ENCODE results near the gene MICAL3.

DNA sequence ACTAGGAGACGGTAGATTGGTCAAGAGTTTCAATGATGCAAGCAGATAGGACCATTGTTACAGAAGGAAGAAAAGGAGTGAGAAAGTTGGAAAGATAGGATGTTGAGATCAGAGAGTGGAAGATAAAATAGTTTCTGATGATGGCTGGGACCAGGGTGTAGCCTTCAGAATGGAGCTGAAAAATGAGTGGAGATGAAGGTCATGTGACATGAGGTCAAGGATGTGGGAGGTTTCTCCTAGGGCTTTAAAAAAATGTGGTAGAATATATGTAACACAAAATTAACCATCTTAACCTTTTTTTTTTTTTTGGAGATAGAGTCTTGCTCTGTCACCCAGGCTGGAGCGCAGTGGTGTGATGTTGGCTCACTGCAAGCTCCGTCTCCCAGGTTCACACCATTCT lies 35.1 kb upstream of the MICAL3 start:
- TF ChIP-seq, protein P1, sequence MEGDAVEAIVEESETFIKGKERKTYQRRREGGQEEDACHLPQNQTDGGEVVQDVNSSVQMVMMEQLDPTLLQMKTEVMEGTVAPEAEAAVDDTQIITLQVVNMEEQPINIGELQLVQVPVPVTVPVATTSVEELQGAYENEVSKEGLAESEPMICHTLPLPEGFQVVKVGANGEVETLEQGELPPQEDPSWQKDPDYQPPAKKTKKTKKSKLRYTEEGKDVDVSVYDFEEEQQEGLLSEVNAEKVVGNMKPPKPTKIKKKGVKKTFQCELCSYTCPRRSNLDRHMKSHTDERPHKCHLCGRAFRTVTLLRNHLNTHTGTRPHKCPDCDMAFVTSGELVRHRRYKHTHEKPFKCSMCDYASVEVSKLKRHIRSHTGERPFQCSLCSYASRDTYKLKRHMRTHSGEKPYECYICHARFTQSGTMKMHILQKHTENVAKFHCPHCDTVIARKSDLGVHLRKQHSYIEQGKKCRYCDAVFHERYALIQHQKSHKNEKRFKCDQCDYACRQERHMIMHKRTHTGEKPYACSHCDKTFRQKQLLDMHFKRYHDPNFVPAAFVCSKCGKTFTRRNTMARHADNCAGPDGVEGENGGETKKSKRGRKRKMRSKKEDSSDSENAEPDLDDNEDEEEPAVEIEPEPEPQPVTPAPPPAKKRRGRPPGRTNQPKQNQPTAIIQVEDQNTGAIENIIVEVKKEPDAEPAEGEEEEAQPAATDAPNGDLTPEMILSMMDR (IDR thresholded peaks at IDR 0.05) = no peak
- no peak for TF ChIP-seq POLR2A (IDR thresholded peaks at IDR 0.05)

All from tibial nerve (tissue), 3 donors.